HEK293 (cell line): ENCODE results near the gene JPH3.

ENCODE experiments used
- CTCF ChIA-PET: fragments of 350-600 bp; formaldehyde crosslinking; extraction: SDS; loops from one replicate; lab custom pipeline; 2021; ENCODE audit warnings: antibody characterized with exemption; lab: Yijun Ruan, JAX
- POLR2A ChIA-PET: fragments of 300-600 bp; formaldehyde crosslinking; extraction: SDS; loops from one replicate; lab custom pipeline; 2020; ENCODE audit warnings: antibody characterized with exemption, inconsistent platforms; lab: Yijun Ruan, JAX
- H3K27ac ChIP-seq: fragments of 200-500 bp; sonication (Bioruptor generic); 2 replicates; pipeline ENCODE4 v1.5.1; 2014; ENCODE audit warnings: low read depth, low read length, control low read depth, inconsistent platforms; ENCODE audit errors: extremely low read depth
- H3K36me3 ChIP-seq, 2 experiments: fragments of 200-500 bp in 1 of 2; sonication (Bioruptor generic) in 1 of 2; 1 replicate in 1 of 2; 2 replicates in 1 of 2; pipeline ENCODE4 v1.5.1; 2014 to 2017; ENCODE audit warnings: inconsistent platforms in 2 of 2, low read length in 2 of 2; ENCODE audit not compliant: control insufficient read depth in 2 of 2, insufficient read depth in 1 of 2
- H3K4me1 ChIP-seq: fragments of 200-500 bp; sonication (Bioruptor generic); 2 replicates; pipeline ENCODE4 v1.5.1; 2014; ENCODE audit warnings: mild to moderate bottlenecking, low read length, inconsistent platforms; ENCODE audit not compliant: control insufficient read depth, insufficient read depth
- H3K4me3 ChIP-seq: 2 replicates; pipeline ENCODE4 v1.5.1; 2011; ENCODE audit warnings: low read depth, mild to moderate bottlenecking, control low read depth, low read length, moderate library complexity
- H3K9me3 ChIP-seq: fragments of 200-500 bp; sonication (Bioruptor generic); 2 replicates; pipeline ENCODE4 v1.5.1; 2014; ENCODE audit warnings: low read depth, low read length, inconsistent platforms; ENCODE audit not compliant: control insufficient read depth, insufficient read depth
- GLIS1 ChIP-seq: fragments of 450-650 bp; formaldehyde crosslinking; IDR thresholded peaks from 2 replicates; pipeline ENCODE4 v1.5.1; 2016; ENCODE audit warnings: missing biosample characterization, missing genetic modification characterization
- MYNN ChIP-seq: fragments of 450-650 bp; formaldehyde crosslinking; IDR thresholded peaks from 2 replicates; pipeline ENCODE4 v1.5.1; 2016; ENCODE audit warnings: missing biosample characterization, missing genetic modification characterization, borderline replicate concordance
- MZF1 ChIP-seq: fragments of 450-650 bp; formaldehyde crosslinking; IDR thresholded peaks from 2 replicates; pipeline ENCODE4 v1.5.1; 2017; ENCODE audit warnings: missing biosample characterization, missing genetic modification characterization, borderline replicate concordance
- OVOL3 ChIP-seq: fragments of 450-650 bp; formaldehyde crosslinking; IDR thresholded peaks from 2 replicates; pipeline ENCODE4 v1.5.1; 2016; ENCODE audit warnings: missing biosample characterization, missing genetic modification characterization
- SETDB1 ChIP-seq: IDR thresholded peaks from one replicate; pipeline ENCODE4 v1.6.1; 2017; ENCODE audit warnings: mild to moderate bottlenecking, low read length, moderate library complexity, mixed read lengths; ENCODE audit not compliant: insufficient read length
- SP7 ChIP-seq: fragments of 450-650 bp; formaldehyde crosslinking; IDR thresholded peaks from 2 replicates; pipeline ENCODE4 v1.5.1; 2016; ENCODE audit warnings: missing biosample characterization, missing genetic modification characterization
- TCF7L2 ChIP-seq: IDR thresholded peaks from 2 replicates; pipeline ENCODE4 v1.6.1; 2011; ENCODE audit warnings: low read depth, mild to moderate bottlenecking, inconsistent platforms, low read length, moderate library complexity, borderline replicate concordance
- YY1 ChIP-seq: fragments of 450-650 bp; formaldehyde crosslinking; IDR thresholded peaks from 2 replicates; pipeline ENCODE4 v1.5.1; 2018; ENCODE audit warnings: missing biosample characterization, missing genetic modification characterization
- ZBTB6 ChIP-seq: fragments of 450-650 bp; formaldehyde crosslinking; IDR thresholded peaks from 2 replicates; pipeline ENCODE4 v1.5.1; 2017; ENCODE audit warnings: missing biosample characterization, missing genetic modification characterization
- ZIC2 ChIP-seq: fragments of 450-650 bp; formaldehyde crosslinking; IDR thresholded peaks from 2 replicates; pipeline ENCODE4 v1.5.1; 2016; ENCODE audit warnings: missing biosample characterization, missing genetic modification characterization
- ZNF114 ChIP-seq: fragments of 450-650 bp; formaldehyde crosslinking; IDR thresholded peaks from 2 replicates; pipeline ENCODE4 v1.5.0; 2017; ENCODE audit warnings: missing biosample characterization, missing genetic modification characterization
- ZNF16 ChIP-seq: fragments of 450-650 bp; formaldehyde crosslinking; IDR thresholded peaks from 2 replicates; pipeline ENCODE4 v1.5.1; 2016; ENCODE audit warnings: low read depth, missing biosample characterization, missing genetic modification characterization
- ZNF214 ChIP-seq: fragments of 450-650 bp; formaldehyde crosslinking; IDR thresholded peaks from 2 replicates; pipeline ENCODE4 v1.5.1; 2017; ENCODE audit warnings: missing biosample characterization, mild to moderate bottlenecking, missing genetic modification characterization, borderline replicate concordance
- ZNF23 ChIP-seq: fragments of 450-650 bp; formaldehyde crosslinking; IDR thresholded peaks from 2 replicates; pipeline ENCODE4 v1.5.1; 2016; ENCODE audit warnings: missing biosample characterization, missing genetic modification characterization, borderline replicate concordance
- ZNF280D ChIP-seq: fragments of 450-650 bp; formaldehyde crosslinking; IDR thresholded peaks from 2 replicates; pipeline ENCODE4 v1.5.1; 2016; ENCODE audit warnings: missing biosample characterization, missing genetic modification characterization
- ZNF416 ChIP-seq: fragments of 450-650 bp; formaldehyde crosslinking; IDR thresholded peaks from 2 replicates; pipeline ENCODE4 v1.5.1; 2016; ENCODE audit warnings: missing biosample characterization, missing genetic modification characterization
- ZNF449 ChIP-seq: fragments of 450-650 bp; formaldehyde crosslinking; IDR thresholded peaks from 2 replicates; pipeline ENCODE4 v1.5.1; 2017; ENCODE audit warnings: missing biosample characterization, mild to moderate bottlenecking, missing genetic modification characterization, moderate library complexity
- ZNF473 ChIP-seq: fragments of 450-650 bp; formaldehyde crosslinking; IDR thresholded peaks from 2 replicates; pipeline ENCODE4 v1.5.1; 2017; ENCODE audit warnings: missing biosample characterization, missing genetic modification characterization
- ZNF658 ChIP-seq: fragments of 450-650 bp; formaldehyde crosslinking; IDR thresholded peaks from 2 replicates; pipeline ENCODE4; 2016; ENCODE audit warnings: missing biosample characterization, missing genetic modification characterization
- ZNF664 ChIP-seq: fragments of 450-650 bp; formaldehyde crosslinking; IDR thresholded peaks from 2 replicates; pipeline ENCODE4 v1.5.1; 2016; ENCODE audit warnings: missing biosample characterization, missing genetic modification characterization
- ZNF785 ChIP-seq: fragments of 450-650 bp; formaldehyde crosslinking; IDR thresholded peaks from 2 replicates; pipeline ENCODE4 v1.5.1; 2016; ENCODE audit warnings: missing biosample characterization, missing genetic modification characterization
- ZNF792 ChIP-seq: fragments of 450-650 bp; formaldehyde crosslinking; IDR thresholded peaks from 2 replicates; pipeline ENCODE4 v1.5.1; 2016; ENCODE audit warnings: missing biosample characterization, missing genetic modification characterization
- TF ChIP-seq, protein P1 (sequence below): fragments of 450-650 bp; formaldehyde crosslinking; IDR thresholded peaks from 2 replicates; pipeline ENCODE4 v1.5.1; 2016; ENCODE audit warnings: missing biosample characterization, missing genetic modification characterization
- TF ChIP-seq, protein P2 (sequence below): fragments of 450-650 bp; formaldehyde crosslinking; IDR thresholded peaks from 2 replicates; pipeline ENCODE4 v1.5.1; 2016; ENCODE audit warnings: missing biosample characterization, missing genetic modification characterization

JPH3 gene

GRCh38 chr16:87696726-87697125, 94.4 kb downstream of the JPH3 start:
- H3K4me1 ChIP-seq = no peaks in the 10 kb centered on the region
- CTCF ChIA-PET = no interaction called here
- no peak overlapping the region for H3K27ac ChIP-seq
- no peak overlapping the region for H3K4me3 ChIP-seq
- peaks cover 0 to 70% of the 10 kb centered on the region in 2 experiments; a peak in 1 of 3 replicates for H3K36me3 ChIP-seq
- POLR2A ChIA-PET = interaction anchor here (1.0 kb wide), 1 partner anchor 69 kb away, joined by 3 read pairs; the partner anchor contains the start of gene KLHDC4
- TF ChIP-seq SP7 (tag by site-specific recombination) (no peak), ZNF449 (tag by site-specific recombination) (0 out of 2 replicates have a peak, but pooled peaks have one; percentile 33)
- TF ChIP-seq, all 188 proteins: peak for 1
- H3K9me3 ChIP-seq = no peaks in the 10 kb centered on the region

GRCh38 chr16:87697256-87697655, 94.9 kb downstream of the JPH3 start:
- H3K4me3 ChIP-seq = no peak overlapping the region
- peaks cover 0 to 75% of the 10 kb centered on the region in 2 experiments; a peak in 1 of 3 replicates for H3K36me3 ChIP-seq

DNA sequence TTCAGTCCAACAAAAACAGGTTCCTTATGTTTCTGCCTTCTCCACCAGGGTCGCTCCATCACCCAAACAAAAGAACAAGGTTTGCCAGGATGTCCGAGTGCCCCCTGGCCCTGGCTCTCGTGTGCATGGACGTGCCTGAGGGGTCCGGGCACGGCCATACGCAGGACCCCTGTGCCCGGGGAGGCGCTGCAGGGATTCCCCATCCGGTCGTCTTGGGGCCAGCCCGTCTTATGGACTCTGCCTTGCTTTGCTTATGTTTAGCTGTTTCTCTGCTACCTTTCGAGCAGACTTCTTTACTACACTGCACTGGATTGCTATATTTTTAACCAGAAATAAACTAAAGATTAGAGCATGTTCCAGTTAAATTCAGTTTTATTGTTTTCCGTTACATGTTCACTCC, 95.5 kb downstream of the JPH3 start:
- Histone ChIP-seq H3K4me3 (no peak overlapping the region), H3K36me3 (peaks cover 0 to 80% of the 10 kb centered on the region in 2 experiments; a peak in 1 of 3 replicates), H3K9me3 (no peaks in the 10 kb centered on the region), H3K4me1 (no peaks in the 10 kb centered on the region), H3K27ac (no peak overlapping the region)
- no peak for TF ChIP-seq SETDB1
- TF ChIP-seq ZNF785 (tag by site-specific recombination) = no peak
- no peak for TF ChIP-seq MYNN (tag by site-specific recombination)
- no peak for TF ChIP-seq ZNF664 (tag by site-specific recombination)
- no peak for TF ChIP-seq ZNF16 (tag by site-specific recombination)
- no peak for TF ChIP-seq ZNF658 (tag by site-specific recombination)
- TF ChIP-seq ZNF792 (tag by site-specific recombination) = no peak
- TF ChIP-seq, protein P1, sequence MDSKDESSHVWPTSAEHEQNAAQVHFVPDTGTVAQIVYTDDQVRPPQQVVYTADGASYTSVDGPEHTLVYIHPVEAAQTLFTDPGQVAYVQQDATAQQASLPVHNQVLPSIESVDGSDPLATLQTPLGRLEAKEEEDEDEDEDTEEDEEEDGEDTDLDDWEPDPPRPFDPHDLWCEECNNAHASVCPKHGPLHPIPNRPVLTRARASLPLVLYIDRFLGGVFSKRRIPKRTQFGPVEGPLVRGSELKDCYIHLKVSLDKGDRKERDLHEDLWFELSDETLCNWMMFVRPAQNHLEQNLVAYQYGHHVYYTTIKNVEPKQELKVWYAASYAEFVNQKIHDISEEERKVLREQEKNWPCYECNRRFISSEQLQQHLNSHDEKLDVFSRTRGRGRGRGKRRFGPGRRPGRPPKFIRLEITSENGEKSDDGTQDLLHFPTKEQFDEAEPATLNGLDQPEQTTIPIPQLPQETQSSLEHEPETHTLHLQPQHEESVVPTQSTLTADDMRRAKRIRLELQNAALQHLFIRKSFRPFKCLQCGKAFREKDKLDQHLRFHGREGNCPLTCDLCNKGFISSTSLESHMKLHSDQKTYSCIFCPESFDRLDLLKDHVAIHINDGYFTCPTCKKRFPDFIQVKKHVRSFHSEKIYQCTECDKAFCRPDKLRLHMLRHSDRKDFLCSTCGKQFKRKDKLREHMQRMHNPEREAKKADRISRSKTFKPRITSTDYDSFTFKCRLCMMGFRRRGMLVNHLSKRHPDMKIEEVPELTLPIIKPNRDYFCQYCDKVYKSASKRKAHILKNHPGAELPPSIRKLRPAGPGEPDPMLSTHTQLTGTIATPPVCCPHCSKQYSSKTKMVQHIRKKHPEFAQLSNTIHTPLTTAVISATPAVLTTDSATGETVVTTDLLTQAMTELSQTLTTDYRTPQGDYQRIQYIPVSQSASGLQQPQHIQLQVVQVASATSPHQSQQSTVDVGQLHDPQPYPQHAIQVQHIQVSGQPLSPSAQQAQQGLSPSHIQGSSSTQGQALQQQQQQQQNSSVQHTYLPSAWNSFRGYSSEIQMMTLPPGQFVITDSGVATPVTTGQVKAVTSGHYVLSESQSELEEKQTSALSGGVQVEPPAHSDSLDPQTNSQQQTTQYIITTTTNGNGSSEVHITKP (tag by site-specific recombination) = no peak
- no peak for TF ChIP-seq ZNF280D (tag by site-specific recombination)
- TF ChIP-seq YY1 (tag by site-specific recombination) = no peak
- no peak for TF ChIP-seq OVOL3 (tag by site-specific recombination)
- no peak for TF ChIP-seq TCF7L2
- TF ChIP-seq ZBTB6 (tag by site-specific recombination) = no peak
- TF ChIP-seq MZF1 = no peak
- POLR2A ChIA-PET = no interaction called here
- CTCF ChIA-PET = no interaction called here

More at GRCh38 chr16:87697256-87697655, 94.9 kb downstream of the JPH3 start:
- no peak overlapping the region for H3K27ac ChIP-seq
- no peaks in the 10 kb centered on the region for H3K9me3 ChIP-seq
- no peaks in the 10 kb centered on the region for H3K4me1 ChIP-seq
- ChIA-PET POLR2A (interaction anchor here (1.0 kb wide), 1 partner anchor 68 kb away, joined by 3 read pairs; the partner anchor contains the start of gene KLHDC4), CTCF (no interaction called here)
- TF ChIP-seq ZNF23 (tag by site-specific recombination) = no peak
- no peak for TF ChIP-seq GLIS1
- TF ChIP-seq ZNF114 = no peak
- TF ChIP-seq, protein P2, sequence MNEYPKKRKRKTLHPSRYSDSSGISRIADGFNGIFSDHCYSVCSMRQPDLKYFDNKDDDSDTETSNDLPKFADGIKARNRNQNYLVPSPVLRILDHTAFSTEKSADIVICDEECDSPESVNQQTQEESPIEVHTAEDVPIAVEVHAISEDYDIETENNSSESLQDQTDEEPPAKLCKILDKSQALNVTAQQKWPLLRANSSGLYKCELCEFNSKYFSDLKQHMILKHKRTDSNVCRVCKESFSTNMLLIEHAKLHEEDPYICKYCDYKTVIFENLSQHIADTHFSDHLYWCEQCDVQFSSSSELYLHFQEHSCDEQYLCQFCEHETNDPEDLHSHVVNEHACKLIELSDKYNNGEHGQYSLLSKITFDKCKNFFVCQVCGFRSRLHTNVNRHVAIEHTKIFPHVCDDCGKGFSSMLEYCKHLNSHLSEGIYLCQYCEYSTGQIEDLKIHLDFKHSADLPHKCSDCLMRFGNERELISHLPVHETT (tag by site-specific recombination) = no peak
- no peak for TF ChIP-seq ZNF416 (tag by site-specific recombination)
- no peak for TF ChIP-seq ZNF473 (tag by site-specific recombination)
- no peak for TF ChIP-seq ZIC2 (tag by site-specific recombination)
- TF ChIP-seq ZNF214 (tag by site-specific recombination) = no peak
